Keratinocyte (primary cell): Measurements from ENCODE around the gene MYO7B. TPM values are rescaled to one million over a fixed set of nuclear protein-coding genes. Genes with fewer than 3 reads are reported as not detected.

Experiments used
- DNase-seq: peaks from one replicate; pipeline ENCODE4 v3.0.0-alpha.2; 2011; ENCODE audit warnings: low read depth, missing footprints, low spot score
- FAIRE-seq: peaks from 2 replicates; lab custom pipeline; 2011; peaks lifted over from hg19 to GRCh38; lab: Jason Lieb, UNC
- H2AFZ ChIP-seq: 2 replicates; pipeline ENCODE4 v1.6.0; 2012; ENCODE audit warnings: low read length, control low read depth, inconsistent platforms; ENCODE audit not compliant: control insufficient read depth
- H3K27ac ChIP-seq: 2 replicates; pipeline ENCODE4 v1.5.1; 2011; ENCODE audit warnings: low read length; ENCODE audit not compliant: control insufficient read depth, insufficient read depth
- H3K27me3 ChIP-seq: 3 replicates; pipeline ENCODE4 v1.6.0; 2011; ENCODE audit warnings: low read length; ENCODE audit not compliant: control insufficient read depth, insufficient read depth; ENCODE audit errors: extremely low read depth
- H3K36me3 ChIP-seq, 2 experiments: 2 replicates in 1 of 2; 3 replicates in 1 of 2; pipeline ENCODE4 v1.5.1; 2011; ENCODE audit warnings: low read length in 2 of 2, mild to moderate bottlenecking in 1 of 2; ENCODE audit not compliant: control insufficient read depth in 2 of 2, insufficient read depth in 2 of 2; ENCODE audit errors: extremely low read depth in 1 of 2
- H3K4me1 ChIP-seq: 3 replicates; pipeline ENCODE4 v1.5.1; 2011; ENCODE audit warnings: low read length; ENCODE audit not compliant: control insufficient read depth, insufficient read depth; ENCODE audit errors: extremely low read depth
- H3K4me2 ChIP-seq: 3 replicates; pipeline ENCODE4 v1.6.0; 2011; ENCODE audit warnings: low read depth, low read length; ENCODE audit not compliant: control insufficient read depth, insufficient read depth; ENCODE audit errors: extremely low read depth
- H3K4me3 ChIP-seq, 3 experiments: fragments of 200-600 bp in 1 of 3; sonication (generic) in 1 of 3; 2 replicates in 2 of 3; 3 replicates in 1 of 3; pipeline ENCODE4 v1.5.1; 2011 to 2016; ENCODE audit warnings: low read length in 3 of 3, mild to moderate bottlenecking in 3 of 3, control low read depth in 2 of 3, inconsistent platforms in 1 of 3, low read depth in 1 of 3, mixed read lengths in 1 of 3, mixed run types in 1 of 3, moderate library complexity in 1 of 3; ENCODE audit not compliant: control insufficient read depth in 2 of 3, insufficient read depth in 2 of 3; ENCODE audit errors: extremely low read depth in 1 of 3
- H3K79me2 ChIP-seq: 2 replicates; pipeline ENCODE4 v1.6.0; 2012; ENCODE audit warnings: low read length; ENCODE audit not compliant: control insufficient read depth, insufficient read depth
- H3K9ac ChIP-seq: 3 replicates; pipeline ENCODE4 v1.6.0; 2011; ENCODE audit warnings: low read length; ENCODE audit not compliant: control insufficient read depth, insufficient read depth; ENCODE audit errors: extremely low read depth
- H3K9me1 ChIP-seq: 3 replicates; pipeline ENCODE4 v1.6.0; 2011; ENCODE audit warnings: low read length; ENCODE audit not compliant: control insufficient read depth, insufficient read depth; ENCODE audit errors: extremely low read depth
- H3K9me3 ChIP-seq: 2 replicates; pipeline ENCODE4 v1.5.1; 2012; ENCODE audit warnings: low read depth, low read length; ENCODE audit not compliant: control insufficient read depth
- H4K20me1 ChIP-seq: 3 replicates; pipeline ENCODE4 v1.6.0; 2011; ENCODE audit warnings: low read length; ENCODE audit not compliant: control insufficient read depth, insufficient read depth; ENCODE audit errors: extremely low read depth
- EZH2 ChIP-seq: IDR thresholded peaks from one replicate; pipeline ENCODE4 v1.6.1; 2012; ENCODE audit warnings: inconsistent platforms, mild to moderate bottlenecking, low read length, moderate library complexity
- dilution Hi-C: fragments of 300-500 bp; cut with MboI; formaldehyde crosslinking; loops from one replicate; pipeline ENCODE4 v1.7.0; 2020; ENCODE audit warnings: low sequenced_read_pairs; ENCODE audit not compliant: extremely low pct_ligation_motif_present
- polyA plus RNA-seq, 5 experiments: library from polyadenylated mRNA; depleted of rRNA in 3 of 5; stranded (reverse) in 3 of 5; stranded (forward) in 1 of 5; unstranded in 1 of 5; fragments of >200 nt; gene quantifications; 1 replicate in 1 of 5; 2 replicates in 3 of 5; 3 replicates in 1 of 5; pipeline versions ENCODE4 v1.2.1 to v1.2.3, GENCODE V29; 2011 to 2012; ENCODE audit warnings: missing spikeins in 2 of 5, low read depth in 1 of 5, low replicate concordance in 1 of 5
- TF ChIP-seq, protein P1 (sequence below), 3 experiments: IDR thresholded peaks in 1 of 3; conservative IDR thresholded peaks in 1 of 3; optimal IDR thresholded peaks in 1 of 3; 2 replicates in 2 of 3; 3 replicates in 1 of 3; pipeline versions ENCODE3 to v1.5.1; 2011; ENCODE audit warnings: low read length in 3 of 3, mild to moderate bottlenecking in 3 of 3, moderate library complexity in 2 of 3, control low read depth in 1 of 3, inconsistent platforms in 1 of 3; ENCODE audit not compliant: insufficient read depth in 2 of 3; ENCODE audit errors: extremely low read depth in 1 of 3

The MYO7B gene
- polyA plus RNA-seq, 1 donor (not counting 4 experiments of a cell fraction or from before 2014, with no cell fraction given) = not detected

DNA sequence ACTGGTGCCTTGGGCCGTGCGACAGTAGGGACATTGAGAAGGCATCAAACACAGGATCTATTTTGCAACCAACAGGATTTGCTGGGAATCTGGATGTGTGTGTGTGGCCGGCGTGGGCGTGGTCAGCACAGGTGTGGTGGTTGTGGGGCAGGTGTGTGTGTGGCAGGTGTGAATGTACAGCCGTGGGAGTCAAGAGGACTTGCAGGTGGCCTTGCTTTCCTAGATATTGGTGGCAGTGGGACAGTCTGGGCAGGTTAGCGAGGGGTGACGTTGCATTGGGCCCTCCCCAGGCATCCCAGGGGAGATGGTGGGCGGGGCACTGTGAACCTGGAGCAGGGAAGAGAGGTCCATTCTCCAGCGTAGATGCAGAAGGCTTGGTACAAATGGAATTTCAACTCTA is 143.0 kb downstream of the MYO7B start:
- Histone ChIP-seq H2AFZ (no peak overlapping the region), H3K27ac (no peak overlapping the region), H3K4me2 (no peak overlapping the region), H3K4me3 (no peak overlapping the region), H4K20me1 (no peaks in the 10 kb centered on the region), H3K9me3 (no peaks in the 10 kb centered on the region), H3K79me2 (no peaks in the 10 kb centered on the region), H3K9me1 (no peaks in the 10 kb centered on the region), H3K27me3 (peaks cover 52% of the 10 kb centered on the region), H3K36me3 (no peaks in the 10 kb centered on the region), H3K9ac (no peak overlapping the region), H3K4me1 (peaks cover 5% of the 10 kb centered on the region)
- dilution Hi-C loops = loop anchor here (25.0 kb wide), 1 partner anchor 91 kb away; no protein-coding TSS in a partner anchor
- no peak for DNase-seq
- no peak for TF ChIP-seq EZH2
- TF ChIP-seq, protein P1, sequence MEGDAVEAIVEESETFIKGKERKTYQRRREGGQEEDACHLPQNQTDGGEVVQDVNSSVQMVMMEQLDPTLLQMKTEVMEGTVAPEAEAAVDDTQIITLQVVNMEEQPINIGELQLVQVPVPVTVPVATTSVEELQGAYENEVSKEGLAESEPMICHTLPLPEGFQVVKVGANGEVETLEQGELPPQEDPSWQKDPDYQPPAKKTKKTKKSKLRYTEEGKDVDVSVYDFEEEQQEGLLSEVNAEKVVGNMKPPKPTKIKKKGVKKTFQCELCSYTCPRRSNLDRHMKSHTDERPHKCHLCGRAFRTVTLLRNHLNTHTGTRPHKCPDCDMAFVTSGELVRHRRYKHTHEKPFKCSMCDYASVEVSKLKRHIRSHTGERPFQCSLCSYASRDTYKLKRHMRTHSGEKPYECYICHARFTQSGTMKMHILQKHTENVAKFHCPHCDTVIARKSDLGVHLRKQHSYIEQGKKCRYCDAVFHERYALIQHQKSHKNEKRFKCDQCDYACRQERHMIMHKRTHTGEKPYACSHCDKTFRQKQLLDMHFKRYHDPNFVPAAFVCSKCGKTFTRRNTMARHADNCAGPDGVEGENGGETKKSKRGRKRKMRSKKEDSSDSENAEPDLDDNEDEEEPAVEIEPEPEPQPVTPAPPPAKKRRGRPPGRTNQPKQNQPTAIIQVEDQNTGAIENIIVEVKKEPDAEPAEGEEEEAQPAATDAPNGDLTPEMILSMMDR (optimal IDR thresholded peaks at IDR 0.05 in 1 of 3, IDR thresholded peaks at IDR 0.05 in 1 of 3, conservative IDR thresholded peaks at IDR 0.05 in 1 of 3; ENCODE audit: extremely low read depth in 1 of 3, insufficient read depth in 2 of 3, low read length in 3 of 3) = no peak
- no peak for FAIRE-seq

DNA sequence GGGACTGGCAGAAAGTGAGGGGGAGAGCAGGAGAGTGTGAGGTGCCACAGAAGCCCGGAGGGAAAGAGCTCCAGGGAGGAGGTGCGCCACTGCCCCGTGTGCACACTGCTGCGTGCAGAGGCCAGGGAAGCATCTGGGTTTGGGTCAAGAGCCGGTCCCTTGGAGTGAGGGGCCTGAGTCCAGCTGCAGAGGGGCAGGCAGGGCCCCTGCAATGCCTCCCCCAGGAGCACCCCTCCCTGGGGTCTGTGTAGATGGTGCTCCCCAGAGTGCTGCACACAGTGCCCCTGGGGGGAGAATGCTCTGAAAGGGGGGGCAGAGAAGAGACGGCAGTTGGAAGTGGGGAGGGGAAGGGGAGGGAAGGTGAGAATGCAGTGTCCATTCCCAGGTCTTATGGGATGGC is 143.5 kb downstream of the MYO7B start:
- dilution Hi-C loops = loop anchor here (25.0 kb wide), 1 partner anchor 92 kb away; no protein-coding TSS in a partner anchor
- peaks cover 5% of the 10 kb centered on the region for H3K4me1 ChIP-seq

More for the DNA sequence above, 143.5 kb downstream of the MYO7B start:
- H3K9me3 ChIP-seq = no peaks in the 10 kb centered on the region
- H3K9me1 ChIP-seq = no peaks in the 10 kb centered on the region
- DNase-seq = no peak
- H3K4me2 ChIP-seq = no peak overlapping the region
- H3K27me3 ChIP-seq = peaks cover 49% of the 10 kb centered on the region
- H3K27ac ChIP-seq = no peak overlapping the region
- TF ChIP-seq EZH2 = no peak
- TF ChIP-seq, protein P1 (optimal IDR thresholded peaks at IDR 0.05 in 1 of 3, IDR thresholded peaks at IDR 0.05 in 1 of 3, conservative IDR thresholded peaks at IDR 0.05 in 1 of 3; ENCODE audit: extremely low read depth in 1 of 3, insufficient read depth in 2 of 3, low read length in 3 of 3) = no peak
- H3K4me3 ChIP-seq = no peak overlapping the region
- no peaks in the 10 kb centered on the region for H3K79me2 ChIP-seq
- no peak overlapping the region for H3K9ac ChIP-seq
- FAIRE-seq = no peak
- no peaks in the 10 kb centered on the region for H4K20me1 ChIP-seq
- H2AFZ ChIP-seq = no peak overlapping the region
- H3K36me3 ChIP-seq = no peaks in the 10 kb centered on the region
